GM19395 (cell line): ENCODE data around the gene ZP2.
"Not testable (repeated sequence)": the region's sequence is repeated elsewhere in the genome, so short reads cannot be mapped to it uniquely, and the experiment has no call there.

Source experiments
- ATAC-seq: cut with Tn5 transposase; IDR thresholded peaks from one replicate; pipeline ENCODE4 v1.9.1; 2021; ENCODE audit warnings: mild to moderate bottlenecking, moderate library complexity; ENCODE audit not compliant: unreplicated experiment

The ZP2 gene

DNA sequence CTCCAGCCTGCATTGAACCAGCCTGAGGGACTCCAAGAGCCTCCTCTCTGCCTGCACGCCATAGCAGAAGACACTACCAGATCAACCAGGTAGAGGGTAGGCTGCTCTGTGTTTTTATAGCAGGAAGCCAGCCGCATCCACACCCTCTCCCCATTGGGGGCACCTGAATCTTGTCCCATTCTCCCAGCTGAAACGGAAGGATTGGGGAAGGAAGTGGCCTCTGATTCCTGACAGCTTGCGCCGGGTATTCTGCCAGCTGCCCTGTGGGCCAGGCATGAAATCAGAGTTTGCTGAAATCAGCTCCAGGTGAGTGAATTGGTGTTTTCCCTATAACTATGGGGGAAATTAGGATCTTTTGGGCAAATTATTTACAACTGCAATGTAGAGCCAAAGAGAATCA lies at the start of gene ZP2:
Gene ZP2 (minus strand): TSS at position 89 of the 400 bp plus-strand sequence. CDS start 27 bp downstream, at position 62.
- no peak for ATAC-seq

DNA sequence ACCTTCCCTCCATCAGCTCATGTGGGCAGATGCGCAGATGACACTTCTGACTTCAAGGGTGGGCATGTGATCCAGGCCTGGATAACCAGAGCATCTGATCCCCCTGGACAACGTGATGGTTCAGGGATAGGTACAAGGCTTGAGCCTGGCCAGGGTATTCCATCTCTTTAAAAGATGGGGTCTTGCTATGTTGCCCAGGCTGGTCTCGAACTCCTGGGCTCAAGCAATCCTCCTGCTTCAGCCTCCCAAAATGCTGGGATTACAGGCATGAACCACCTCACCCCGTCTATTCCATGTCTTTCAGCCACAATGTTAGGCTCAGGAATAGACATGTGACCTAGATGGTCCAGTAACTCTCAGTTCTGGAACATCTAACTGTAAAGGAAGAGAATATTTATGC lies 45.9 kb upstream of the ZP2 start:
- no peak for ATAC-seq

DNA sequence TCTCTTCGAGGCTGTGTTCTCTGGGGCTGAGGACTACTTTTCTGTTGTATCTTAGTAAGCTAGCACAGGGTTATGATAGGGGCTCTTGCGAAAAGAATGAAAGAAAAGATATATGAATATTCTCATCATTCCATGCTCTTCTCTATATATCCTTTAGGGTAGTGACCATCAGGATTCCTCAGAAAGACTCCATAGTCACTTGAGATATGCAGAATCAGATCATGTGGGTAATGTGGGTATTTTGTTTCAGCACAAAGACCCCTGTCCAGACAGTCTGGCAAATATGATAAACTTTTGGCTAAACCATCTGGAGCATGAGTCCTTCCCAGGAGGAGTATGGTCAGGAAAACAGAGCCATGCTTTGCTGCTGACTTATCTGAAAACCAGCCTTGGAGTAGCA lies 45.3 kb upstream of the ZP2 start:
- no peak for ATAC-seq

DNA sequence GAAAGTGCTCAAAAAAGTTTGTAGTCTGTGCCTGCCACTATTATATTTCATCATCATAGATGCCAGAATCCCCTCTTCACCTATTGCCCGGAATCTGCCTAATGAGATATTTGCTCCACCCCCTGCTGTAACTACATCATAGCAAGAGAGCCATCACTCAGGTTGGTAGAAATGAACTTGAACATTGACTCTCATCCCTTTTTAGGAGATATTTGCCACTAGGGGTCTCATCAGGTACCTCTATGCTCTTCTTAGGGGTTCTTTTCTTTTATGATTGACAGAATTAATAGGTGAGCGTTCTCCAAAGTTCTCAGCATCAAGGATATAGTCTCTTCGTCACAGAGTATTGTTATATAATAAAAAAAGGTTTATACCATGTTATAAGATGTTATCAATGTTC lies 42.1 kb upstream of the ZP2 start:
- ATAC-seq = no peak

DNA sequence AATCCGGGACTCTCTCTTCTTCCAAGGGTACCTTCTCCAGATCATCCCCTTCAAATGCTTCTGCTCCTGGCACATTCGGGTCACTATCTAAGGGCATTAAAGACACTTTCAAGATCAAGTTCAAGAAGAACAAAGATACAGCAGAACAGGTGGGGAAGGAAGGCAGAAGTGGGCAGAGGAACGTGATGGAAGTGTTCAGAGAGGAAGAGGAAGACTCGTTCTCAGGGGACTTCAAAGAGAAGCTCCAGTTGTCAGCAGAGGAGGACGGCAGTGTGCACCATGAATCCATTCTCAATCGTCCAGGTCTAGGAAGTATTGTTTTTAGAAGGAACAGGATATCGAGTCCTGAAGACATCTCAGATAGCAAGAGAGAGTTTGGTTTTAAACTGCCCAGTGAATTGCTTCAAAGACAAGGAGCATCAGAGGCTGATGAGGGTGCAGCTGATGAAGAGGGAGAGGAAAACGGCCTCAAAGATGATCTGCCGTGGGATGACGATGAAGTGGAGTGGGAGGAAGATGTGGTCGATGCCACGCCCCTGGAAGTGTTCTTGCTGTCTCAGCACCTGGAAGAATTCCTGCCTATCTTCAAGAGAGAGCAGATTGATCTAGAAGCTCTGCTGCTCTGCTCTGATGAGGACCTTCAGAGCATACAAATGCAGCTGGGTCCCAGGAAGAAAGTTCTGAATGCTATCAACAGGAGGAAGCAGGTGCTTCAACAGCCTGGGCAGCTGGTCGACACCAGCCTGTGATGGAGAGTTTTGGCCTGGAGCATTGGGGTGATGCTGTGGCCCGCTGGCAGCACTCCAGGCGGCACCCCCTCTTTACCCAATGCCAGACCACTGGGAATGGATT lies 38.9 kb upstream of the ZP2 start:
- no peak for ATAC-seq

DNA sequence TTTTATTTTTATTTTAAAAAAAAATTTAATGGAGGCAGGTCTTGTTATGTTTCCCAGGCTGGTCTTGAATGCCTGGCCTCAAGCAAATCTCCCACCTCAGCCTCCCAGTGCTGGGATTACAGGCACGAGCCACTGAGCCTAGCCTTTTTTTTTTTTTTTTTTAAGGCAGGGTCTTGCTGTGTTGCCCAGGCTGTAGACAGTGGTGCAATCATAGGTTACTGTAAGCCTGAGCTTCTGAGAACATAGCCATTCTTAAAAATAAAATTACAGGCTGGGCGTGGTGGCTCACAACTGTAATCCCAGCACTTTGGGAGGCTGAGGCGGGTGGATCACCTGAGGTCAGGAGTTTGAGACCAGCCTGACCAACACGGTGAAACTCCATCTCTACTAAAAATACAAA lies 36.8 kb upstream of the ZP2 start:
- not testable (repeated sequence) for ATAC-seq

DNA sequence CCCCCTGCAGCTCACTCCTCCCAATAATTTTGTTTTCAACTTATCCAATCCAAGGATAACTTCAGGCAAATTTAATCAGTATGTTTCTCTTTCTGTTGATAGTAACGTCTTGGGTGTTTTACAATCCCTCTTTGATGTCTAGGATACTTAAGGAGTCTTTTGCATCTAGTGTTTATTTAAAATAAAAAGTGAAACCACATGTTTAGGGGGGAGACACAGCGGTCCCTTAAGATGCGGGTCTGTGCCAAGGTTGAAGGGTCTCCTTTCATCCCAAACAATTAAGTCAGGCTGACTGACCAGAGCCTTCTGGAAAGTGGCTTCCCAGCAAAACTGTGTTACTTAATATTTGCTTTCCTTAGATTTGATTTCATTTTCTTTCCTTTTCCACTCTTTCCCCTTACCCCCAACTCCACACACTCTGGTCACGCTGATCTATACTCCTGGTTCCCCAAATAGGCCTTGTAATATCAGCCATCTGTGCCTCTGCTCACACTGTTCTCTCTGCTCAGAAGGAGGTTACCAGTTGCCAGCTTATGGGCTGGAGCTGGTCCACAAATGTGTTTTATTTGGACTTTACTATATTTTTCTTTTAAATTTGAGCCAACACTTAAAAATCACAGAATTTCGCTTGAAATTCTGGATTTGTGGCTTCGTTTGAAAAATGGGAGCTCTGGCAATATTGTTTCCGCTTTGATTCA lies 33.3 kb upstream of the ZP2 start:
- no peak for ATAC-seq

DNA sequence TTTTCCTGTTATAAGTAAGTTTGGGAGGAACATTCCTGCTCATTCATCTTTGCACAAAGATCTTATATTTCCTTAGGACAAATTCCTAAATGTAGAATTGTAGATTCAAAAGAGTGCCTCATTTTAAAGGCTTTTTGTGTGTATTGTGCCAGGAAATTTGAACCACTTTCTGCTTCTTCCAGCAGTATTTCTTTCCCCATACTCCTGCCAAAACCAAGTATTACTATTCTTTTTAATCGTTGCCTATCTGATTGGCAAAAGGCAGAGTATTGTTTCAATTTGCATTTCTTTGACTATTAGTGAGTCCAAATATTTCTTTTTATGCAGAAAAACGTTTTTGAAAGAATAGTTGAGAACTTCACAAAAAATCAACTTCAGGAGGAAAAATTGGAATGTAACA lies 31.4 kb upstream of the ZP2 start:
- no peak for ATAC-seq

DNA sequence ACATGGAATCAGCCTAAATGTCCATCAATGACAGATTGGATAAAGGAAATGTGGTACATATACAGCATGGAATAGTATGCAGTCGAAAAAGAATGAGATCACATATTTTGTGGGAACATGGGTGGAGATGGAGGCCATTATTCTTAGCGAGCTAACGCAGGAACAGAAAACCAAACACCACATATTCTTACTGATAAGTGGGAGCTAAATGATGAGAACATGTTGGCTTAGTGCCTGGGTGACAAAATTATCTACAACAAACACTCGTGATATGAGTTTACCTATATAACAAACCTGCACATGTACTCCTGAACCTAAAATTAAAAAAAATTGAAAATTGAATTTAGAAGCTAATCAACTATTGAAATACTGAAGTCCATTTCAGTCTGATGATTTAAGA lies 28.3 kb upstream of the ZP2 start:
- ATAC-seq = no peak

DNA sequence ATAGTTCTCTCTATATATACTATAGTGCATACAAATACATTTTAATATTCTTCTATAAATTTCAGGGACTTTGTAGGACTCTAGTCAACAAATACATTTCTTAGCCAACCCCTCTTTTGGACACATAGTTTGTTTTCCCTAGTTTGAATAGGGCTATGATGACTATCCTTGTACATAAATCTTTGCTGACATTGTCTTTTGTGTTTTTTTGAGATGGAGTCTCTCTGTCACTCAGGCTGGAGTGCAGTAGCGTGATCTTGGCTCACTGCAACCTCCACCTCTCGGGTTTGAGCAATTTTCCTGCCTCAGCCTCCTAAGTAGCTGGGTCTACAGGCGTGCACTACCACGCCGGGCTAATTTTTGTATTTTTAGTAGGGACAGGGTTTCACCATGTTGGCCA lies 25.5 kb upstream of the ZP2 start:
- no peak for ATAC-seq

DNA sequence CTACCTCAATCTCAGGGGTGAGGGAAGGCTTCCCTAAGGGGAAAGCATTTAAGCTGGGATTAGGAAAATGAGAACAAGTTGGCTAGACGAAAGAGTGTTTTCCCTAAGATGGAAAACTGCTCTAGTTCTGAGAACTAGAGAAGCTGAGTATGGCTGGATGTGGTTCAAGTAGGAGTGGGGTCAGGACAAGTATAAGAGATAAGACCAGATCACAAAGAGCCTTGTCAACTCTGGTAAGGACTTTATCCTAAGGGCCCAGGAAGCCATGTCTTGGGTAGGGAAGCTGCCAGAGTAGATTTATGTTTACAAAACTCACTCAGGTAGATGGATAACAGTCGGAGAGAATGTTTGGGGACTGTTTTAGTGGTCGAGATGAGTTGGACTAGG lies 23.8 kb upstream of the ZP2 start:
- ATAC-seq = no peak

DNA sequence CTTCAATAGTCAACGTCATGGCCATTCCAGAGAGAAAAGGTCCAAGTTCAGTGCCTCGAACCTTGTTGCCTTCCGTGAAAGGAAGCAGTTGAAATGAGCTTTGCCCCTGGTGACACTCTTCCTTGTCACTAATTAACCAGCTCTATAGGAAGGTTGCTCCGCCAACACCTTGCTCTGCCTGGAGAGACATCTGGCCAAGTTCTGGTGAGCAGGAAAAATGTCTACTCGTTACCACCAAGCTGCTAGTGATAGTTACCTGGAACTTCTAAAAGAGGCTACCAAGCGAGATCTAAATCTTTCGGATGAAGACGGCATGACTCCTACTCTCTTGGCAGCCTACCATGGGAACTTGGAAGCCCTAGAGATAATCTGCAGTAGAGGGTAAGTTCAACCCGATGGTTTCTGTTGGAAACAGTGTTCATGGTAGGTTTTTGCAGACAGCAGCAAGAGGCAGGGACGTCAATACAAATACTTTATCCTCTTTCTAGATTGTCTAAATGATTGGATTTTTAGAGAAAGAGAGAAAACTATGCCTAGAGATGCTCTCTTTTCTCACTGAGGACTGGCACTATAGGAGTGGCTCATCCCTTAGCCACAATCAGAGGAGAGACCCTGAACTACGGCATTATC lies 22.3 kb upstream of the ZP2 start, which contains the start of gene ANKS4B:
Gene ANKS4B (plus strand): TSS at position 179 of the 630 bp plus-strand sequence. CDS start 39 bp downstream, at position 218.
- no peak for ATAC-seq

DNA sequence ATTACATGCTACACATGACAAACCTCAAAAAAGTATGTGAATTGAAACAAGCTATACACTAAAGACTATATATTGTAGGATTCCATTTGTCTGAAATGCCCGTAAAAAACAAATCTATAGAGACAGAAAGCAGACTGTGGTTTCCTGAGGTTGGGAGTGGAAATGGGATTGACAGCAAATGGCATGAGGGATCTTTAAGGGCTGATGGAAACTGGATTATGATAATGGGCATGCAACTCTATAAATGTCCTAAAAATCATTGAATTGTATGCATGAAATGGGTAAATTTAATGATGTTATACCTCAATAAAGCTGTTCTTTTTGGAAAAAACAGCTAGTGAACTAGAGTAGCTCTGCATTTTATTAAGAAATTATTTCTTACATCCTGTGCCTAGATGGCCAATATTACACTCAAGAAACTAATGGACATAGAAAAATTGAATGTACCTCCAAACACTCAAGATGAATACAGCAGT lies 21.7 kb upstream of the ZP2 start:
- ATAC-seq = no peak

DNA sequence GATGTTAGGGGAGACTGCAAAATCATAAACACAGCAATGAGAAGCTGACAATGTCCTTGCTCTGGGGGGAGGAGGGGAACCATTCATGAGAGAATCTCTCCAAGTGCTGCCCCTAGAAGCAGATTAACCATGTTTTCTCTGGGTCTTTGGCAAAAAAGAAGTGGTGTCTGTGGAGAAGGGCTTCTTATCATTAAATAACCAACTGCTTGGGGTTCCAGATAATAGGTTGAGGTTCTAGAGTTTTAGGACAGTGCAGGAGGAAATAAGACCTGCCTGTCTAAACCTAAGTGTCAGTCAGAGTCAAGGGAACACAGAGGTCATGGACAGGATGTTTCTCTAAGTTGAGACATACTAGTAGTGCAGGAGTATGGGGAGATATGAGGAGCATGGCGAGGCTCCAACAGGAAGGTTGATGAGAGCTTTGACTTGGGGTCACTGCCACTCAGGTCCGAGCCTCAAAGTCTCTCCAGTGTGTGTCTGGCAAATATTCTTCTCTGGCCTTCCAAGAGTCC lies 17.0 kb upstream of the ZP2 start:
- no peak for ATAC-seq

DNA sequence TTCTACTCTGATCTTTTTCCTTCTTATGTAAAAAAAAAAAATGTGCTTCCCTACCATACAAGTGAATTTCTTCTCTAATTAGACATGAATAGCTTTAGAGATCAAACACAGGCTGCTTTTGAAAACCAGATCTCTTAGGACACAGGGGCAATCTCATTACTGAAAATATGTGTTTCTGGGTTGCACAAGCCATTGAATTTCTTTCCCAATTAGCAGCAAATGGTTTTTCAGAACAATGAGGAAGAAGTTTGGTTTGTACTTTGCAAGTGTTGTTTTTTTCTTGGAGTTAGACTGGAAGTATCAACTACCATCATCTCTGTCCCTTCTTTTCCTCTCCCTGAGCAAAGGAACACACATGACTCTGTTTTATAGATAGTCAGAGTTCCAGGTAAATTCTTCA lies 16.5 kb upstream of the ZP2 start:
- no peak for ATAC-seq

DNA sequence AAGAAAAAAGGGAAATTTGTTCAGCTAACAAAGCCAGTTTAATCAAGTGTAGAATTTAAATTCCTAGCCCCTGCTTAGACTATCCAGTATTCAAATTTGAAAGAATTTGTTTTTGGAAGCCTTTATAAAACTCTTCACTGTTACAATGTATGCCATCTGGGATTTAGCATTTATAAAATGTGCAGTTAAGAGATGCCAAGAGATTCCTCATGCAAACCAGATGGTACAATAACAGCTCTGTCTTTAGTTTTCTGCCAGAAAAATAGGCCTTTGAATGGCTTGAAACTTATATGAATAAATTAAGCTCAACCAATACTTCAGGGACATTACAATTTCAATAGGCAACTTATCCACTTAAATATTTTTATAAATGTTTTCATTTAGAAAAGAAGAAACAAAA lies 15.4 kb upstream of the ZP2 start:
- no peak for ATAC-seq

DNA sequence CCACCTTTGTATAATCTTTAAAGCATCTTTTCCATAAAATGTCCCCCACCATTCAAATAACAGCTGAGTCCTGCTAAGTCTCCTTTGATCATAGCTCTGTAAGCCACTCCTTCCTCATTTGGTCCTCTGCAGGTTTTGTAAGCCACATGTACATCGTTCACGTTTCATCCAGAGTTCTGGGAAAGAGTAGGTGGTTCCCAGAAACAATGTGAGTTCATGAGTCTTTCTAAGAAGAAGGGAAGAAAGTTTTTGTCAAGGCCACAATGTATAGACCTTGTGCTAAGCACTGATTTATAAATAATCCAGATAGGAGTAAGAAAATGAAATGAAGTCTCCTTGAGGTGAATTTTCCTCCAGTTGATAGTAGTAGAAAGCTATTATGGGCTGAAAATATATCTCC lies 13.4 kb upstream of the ZP2 start:
- ATAC-seq = no peak

DNA sequence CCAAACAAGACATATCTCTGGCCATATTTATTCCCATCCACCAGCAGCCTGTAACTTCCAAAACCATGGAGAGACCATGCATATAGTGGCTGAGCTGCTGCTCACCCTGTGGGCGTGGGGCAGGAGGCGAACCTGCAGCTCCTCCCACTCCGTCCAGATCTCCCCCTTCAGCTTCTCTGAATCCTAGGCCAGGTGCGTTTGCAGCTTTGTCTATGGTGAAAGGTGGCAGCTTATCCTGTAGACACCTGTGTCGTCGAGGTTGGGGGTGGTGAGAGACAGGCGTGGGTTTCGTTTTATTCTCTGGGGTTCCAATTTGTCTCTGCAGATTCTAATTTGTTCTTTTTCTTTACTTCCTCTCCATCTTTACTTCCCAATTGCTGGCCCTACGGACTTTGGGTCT lies 12.4 kb upstream of the ZP2 start:
- ATAC-seq = no peak

DNA sequence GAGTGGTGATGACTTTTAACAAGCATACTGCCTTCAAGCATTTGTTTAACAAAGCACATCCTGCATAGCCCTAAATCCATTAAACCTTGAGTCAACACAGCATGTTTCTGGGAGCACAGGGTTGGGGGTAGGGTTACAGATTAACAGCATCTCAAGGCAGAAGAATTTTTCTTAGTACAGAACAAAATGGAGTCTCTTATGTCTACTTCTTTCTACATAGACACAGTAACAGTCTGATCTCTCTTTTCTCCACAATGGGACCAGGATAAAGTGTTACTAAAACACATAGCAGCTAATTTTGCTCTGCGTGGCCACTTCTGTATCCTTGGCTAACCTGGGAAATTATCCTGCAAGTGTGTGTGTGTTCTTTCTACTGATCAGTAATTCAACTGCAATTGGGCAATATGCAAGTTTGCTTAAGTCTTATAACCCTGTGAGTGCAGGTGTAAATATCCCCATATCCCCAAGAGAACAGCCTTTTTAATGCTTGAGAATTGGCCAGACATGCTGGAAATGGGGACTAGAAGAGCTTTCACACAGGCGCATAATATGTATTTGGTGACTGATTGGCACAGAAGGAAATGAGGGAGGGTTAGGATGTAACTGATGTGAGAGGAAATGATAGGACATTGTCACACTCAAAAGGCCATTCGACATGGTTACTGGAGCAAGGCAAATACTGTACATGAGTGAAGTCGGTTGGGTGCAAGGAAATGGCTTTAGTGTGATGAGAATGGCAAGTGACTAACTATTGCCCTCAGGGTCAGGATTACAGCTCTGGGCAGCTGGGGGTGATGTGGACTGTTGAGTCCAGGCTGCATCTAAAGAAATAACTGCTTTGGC lies 11.3 kb upstream of the ZP2 start:
- ATAC-seq = no peak

DNA sequence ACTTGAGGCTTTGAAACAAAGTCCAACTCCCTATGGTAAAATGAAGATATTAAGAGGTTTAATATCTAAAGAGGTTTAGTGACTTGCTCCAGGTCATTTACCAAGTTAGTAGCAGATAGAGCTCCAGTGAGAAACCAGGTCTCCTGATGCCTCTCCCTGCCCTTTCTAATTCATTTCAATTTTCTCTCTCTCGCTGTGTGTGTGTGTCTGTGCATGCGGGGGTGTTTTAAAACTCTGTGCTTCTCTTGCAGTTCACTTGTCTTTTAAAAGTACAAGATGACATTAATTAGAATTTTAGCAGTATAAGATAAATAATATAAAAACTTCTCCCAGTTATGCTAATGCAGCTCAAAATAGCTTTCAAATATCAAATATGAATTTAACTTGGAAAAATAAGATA lies 8.2 kb upstream of the ZP2 start:
- ATAC-seq = no peak

DNA sequence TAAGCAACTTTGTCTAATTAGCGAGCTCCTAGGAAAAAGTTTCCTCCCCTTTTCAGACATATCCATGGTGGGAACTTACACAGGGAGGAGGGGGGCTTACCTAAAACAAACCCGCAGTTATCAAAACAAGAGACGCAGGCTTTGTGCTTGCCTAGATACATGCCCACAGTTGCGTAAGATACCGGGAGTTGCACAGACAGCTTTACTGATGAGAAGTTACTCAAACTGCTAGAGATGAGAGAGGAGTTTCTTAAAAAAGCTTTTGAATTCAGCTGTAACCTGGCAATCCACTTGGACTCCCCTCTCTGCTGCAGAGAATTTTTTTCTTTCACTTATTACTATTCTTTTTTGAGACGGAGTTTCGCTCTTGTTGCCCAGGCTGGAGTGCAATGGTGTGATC lies 6.8 kb upstream of the ZP2 start:
- no peak for ATAC-seq
